Ishikawa (cell line): ENCODE data around the gene FAXDC2.

Experiments used
- FOXM1 ChIP-seq: IDR thresholded peaks from 2 replicates; pipeline ENCODE4 v1.6.1; 2012; ENCODE audit warnings: low read depth, borderline replicate concordance
- TF ChIP-seq, protein P1 (sequence below): IDR thresholded peaks from 2 replicates; pipeline ENCODE4 v1.6.1; 2012

DNA sequence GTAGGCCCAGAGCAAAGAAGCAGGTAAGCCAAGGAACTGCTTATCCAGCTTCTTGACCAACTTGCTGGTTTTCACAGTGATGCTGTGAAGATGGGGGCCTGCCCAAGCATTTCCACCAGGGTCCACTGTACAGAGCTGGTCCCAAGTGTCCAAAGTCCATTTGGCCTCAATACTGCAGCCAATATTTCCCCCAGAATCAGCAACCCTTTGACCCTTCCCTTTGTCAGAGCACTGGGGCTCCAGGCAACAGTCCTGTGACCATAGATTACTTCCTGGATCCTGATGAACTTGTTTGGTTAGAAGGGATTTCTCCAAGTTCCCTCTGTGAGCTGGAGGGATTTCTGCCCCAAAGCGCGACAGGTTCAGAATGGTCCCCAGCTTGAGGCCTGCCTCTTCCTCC is 26.3 kb downstream of the FAXDC2 start:
- TF ChIP-seq, protein P1, sequence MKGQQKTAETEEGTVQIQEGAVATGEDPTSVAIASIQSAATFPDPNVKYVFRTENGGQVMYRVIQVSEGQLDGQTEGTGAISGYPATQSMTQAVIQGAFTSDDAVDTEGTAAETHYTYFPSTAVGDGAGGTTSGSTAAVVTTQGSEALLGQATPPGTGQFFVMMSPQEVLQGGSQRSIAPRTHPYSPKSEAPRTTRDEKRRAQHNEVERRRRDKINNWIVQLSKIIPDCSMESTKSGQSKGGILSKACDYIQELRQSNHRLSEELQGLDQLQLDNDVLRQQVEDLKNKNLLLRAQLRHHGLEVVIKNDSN, result no peak
- no peak for TF ChIP-seq FOXM1
